ENCODE data around the gene BBS9.

DNA sequence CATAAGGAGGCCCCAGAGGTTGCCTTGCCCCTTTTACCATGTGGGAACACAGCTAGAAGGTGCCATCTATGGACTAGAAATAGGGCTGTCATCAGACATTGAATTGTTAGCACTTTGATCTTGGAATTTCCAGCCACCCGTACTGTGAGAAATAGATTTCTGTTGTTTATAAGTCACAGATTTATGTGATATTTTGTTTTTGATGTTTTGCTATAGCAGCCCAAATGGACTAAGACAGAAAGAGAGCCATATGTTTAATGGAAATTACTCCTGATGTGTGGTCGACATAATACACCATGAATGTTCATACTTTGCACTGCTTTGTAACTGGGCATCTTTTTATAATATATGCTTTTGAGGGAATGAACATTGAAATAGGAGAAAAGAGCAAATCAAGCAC is 302.2 kb downstream of the BBS9 start:
- TF ChIP-seq POLR2A (IDR thresholded peaks at IDR 0.05; ENCODE audit: low read depth, low read length) (no peak), TAF1 (IDR thresholded peaks at IDR 0.05; ENCODE audit: low read depth, low read length) (no peak), POLR2AphosphoS5 (IDR thresholded peaks at IDR 0.05; ENCODE audit: low read depth, low read length) (no peak), SPI1 (IDR thresholded peaks at IDR 0.05; ENCODE audit: low read depth, low read length) (no peak), POU2F2 (IDR thresholded peaks at IDR 0.05; ENCODE audit: low read depth, low read length) (no peak), PAX5 (IDR thresholded peaks at IDR 0.05; ENCODE audit: insufficient read depth, low read length, severe bottlenecking) (no peak)

Measured in GM12891 (cell line).